Cerebellar nuclear complex (tissue), 1 donor: Measurements from ENCODE around the gene ATXN1.

ENCODE experiments used
- DNase-seq, 2 experiments: peaks; one replicate each; lab custom pipeline; 2025; lab: John Stamatoyannopoulos, UW

Gene ATXN1

DNA sequence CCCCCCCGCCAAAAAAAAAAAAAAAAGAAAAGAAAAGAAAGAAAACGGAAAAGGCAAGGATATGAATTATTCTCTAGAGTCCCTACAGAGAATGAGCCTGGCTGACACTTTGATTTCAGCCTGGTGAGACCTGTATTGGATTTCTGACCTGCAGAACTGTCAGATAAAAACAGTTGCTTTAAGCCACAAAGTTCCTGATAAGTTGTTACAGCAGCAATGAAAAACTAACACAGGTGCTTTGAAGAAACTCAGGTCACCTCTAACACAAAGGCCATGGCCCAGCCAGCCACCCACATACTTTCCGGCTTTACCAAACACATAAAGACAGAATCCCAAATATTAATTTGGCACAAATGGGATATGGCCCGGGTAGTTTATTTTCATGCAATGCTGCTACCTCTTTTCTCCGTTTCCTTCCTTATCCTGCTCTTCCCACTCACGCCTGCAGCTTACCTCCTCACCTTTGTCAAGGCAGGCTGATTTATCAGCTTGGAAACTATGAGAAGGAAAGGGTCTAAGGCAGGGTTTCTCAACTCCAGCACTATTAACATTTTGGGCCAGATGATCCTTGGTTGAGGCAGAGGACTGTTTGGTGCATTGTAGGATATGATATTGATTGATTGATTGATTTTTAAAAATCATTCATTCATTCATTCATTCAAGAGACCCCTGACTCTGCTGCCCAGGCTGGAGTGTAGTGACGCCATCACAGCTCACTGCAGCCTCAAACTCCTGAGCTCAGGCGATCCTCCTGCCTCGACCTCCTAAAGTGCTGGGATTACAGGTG, 88.1 kb downstream of the ATXN1 start:
- DNase-seq, result no peak

GRCh38 chr6:16671302-16672289, 89.7 kb downstream of the ATXN1 start:
- DNase-seq, result no peak

DNA sequence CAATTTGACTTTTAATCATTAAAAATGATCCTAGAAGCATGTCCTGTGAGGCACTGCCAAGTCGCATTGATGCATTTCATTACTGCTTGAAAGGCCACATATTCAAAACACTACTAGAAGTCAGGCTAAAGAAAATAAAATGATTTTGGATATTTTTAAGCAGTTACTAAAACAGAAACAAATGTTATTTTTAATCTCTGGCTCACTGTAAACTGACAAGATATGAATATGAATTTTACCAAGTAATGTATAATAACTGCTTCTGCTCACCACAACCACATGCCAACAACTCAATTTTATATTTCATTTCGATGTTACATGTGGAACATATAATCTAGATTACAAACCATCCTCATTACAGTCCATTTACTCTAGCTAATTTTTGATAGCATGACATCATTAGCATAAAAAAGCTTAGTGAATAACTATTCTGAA, 90.6 kb downstream of the ATXN1 start:
- DNase-seq, result no peak

GRCh38 chr6:16670183-16670582, 91.1 kb downstream of the ATXN1 start:
- DNase-seq, result no peak

DNA sequence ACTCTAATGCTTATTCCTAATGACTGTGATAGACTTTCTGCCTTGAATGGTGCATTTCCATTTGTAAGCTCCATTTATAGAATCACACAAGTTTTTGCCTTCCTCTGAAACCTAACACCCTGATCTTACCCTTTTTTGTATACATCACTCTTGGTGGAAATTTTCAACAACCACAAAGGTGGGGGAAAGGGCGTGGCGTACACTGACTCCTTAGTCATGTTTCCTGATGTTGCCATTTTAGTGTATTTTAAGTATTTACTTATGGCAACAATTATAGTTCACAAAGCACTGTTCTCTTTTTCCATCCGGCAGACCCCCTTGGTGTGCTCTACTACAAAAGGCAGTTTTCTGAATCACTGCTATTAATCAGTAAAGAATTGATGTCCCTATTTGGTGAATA, 92.0 kb downstream of the ATXN1 start:
- DNase-seq, result no peak

DNA sequence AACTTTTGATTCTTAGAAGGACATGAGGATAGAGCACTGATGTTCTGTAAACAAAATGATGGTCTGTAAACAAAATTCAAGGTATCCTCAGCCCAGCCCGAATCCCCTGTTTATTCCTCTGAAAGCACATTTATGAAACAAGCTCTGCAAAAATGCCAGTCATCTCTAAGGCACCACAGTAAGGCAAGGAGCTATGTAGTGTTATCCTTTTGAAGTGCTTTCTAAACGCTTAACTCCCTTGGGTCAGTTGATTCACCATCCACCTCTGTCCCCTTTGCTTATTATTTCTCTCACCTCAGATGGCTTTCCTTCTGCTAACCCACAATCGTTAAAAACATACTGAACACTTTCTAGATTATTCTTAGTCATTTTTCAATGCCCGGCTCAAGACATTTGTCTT, 93.8 kb downstream of the ATXN1 start:
- no peak for DNase-seq

DNA sequence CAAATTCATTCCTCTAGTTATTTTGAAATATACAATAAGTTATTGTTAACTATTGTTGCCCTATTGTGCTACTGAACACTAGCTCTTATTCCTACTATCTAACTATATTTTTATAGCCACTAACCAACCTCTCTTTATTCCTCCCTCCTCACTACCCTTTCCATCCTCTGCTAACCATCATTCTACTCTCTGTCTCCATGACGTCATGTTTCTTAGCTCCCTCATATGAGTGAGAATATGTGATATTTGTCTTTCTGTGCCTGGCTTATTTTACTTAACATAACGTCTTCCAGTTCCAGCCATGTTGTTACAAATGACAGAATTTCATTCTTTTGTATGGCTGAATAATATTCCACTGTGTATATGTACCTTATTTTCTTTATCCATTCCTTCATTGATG, 95.3 kb downstream of the ATXN1 start:
- no peak for DNase-seq

DNA sequence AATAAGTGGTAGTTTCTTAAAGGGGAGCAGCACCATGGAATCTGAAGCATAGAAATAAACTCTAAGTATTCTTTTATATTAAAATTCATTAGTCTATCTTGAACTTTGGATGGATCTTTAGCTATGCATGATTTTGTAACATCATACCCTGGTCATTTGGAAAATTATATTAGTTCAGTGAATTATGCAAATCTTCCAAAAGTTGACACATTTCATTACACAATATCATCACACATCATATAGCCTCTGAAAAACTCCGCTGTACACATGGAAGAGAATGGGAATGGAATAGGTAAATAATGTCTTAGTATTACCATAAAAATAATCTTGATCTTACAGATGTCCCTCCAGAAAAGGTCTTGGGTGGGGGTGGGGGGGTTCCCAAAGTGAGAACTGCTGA, 96.1 kb downstream of the ATXN1 start:
- DNase-seq, result no peak

- no peak for DNase-seq
Measured at GRCh38 chr6:16663901-16664300, 97.4 kb downstream of the ATXN1 start.

- DNase-seq, result no peak
Measured at GRCh38 chr6:16660157-16660497, 101.1 kb downstream of the ATXN1 start.

- no peak for DNase-seq
Measured at GRCh38 chr6:16659466-16660156, 101.6 kb downstream of the ATXN1 start.

DNA sequence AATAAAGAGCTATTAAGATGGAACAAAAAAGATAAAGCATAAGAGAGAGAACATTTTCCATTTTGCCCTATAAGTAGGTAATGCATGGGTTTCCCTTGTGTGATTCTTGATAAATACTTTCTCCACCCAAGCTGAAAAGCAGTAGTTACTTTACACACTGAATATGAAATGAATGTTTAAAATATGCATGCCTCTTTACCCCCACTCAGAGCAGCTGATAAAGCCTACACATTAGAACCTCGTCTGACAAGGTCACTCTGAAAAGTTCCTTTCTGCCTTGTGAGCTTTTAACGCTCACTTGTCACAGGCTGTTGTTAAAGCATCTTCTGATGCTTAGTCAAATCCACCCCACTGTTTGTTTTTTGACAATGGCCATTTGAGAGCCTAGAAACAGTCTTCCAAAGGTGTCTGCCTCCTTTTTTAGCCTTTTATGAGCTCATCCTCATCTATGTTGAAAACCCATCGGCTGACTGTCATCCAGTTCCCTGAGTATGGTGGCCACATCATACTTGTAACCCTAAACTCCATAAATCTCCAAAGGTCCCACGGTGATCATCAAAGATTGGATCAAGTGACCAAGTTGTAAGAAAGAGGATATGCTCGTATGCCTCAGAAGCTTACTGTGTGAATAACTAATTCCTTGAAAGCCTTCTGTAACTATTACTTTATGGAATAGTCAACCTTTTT, 102.8 kb downstream of the ATXN1 start:
- DNase-seq, result no peak

DNA sequence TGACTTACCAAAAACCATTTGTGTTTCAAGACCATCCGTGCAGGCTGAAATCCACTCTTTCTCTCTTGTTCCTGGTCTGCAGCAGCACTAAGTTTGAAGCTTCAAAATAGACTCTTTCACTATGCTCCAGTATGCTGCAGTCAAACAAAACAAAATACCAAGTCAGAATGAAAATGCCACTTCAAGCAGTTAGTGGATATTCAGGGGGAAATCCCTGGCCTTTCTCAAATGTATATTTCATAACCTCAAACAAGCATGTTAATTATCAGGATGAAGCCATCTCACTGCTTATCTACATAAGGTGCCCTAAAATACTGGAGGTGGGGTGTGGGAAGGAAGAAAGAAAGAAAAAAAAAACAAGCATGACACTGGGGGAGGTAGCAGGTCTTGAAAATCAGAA, 103.5 kb downstream of the ATXN1 start:
- no peak for DNase-seq

- no peak for DNase-seq
Measured at GRCh38 chr6:16656451-16656850, 104.8 kb downstream of the ATXN1 start.

- DNase-seq, result no peak
Measured at GRCh38 chr6:16654701-16655100, 106.6 kb downstream of the ATXN1 start.

- DNase-seq, result no peak
Measured at GRCh38 chr6:16653226-16653625, 108.0 kb downstream of the ATXN1 start.

- DNase-seq, result no peak
Measured at GRCh38 chr6:16651871-16652270, 109.4 kb downstream of the ATXN1 start.

DNA sequence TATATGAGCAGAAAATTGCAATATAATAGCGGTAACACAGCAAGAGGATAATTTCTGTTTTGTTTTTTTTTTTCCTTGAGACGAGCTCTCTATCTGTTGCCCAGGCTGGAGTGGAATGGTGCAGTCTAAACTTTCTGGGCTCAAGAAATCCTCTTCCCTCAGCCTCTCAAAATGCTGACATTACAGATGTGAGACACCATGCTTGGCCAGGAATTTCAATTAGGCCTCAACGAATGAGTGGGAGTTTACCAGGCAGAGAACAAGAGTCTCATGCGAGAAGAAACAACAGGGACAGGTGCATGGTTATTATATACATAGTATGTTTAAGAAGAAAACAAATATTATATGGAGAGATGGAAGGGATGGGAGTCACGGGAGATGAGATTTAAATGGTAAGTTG, 111.4 kb downstream of the ATXN1 start:
- DNase-seq, result no peak

DNA sequence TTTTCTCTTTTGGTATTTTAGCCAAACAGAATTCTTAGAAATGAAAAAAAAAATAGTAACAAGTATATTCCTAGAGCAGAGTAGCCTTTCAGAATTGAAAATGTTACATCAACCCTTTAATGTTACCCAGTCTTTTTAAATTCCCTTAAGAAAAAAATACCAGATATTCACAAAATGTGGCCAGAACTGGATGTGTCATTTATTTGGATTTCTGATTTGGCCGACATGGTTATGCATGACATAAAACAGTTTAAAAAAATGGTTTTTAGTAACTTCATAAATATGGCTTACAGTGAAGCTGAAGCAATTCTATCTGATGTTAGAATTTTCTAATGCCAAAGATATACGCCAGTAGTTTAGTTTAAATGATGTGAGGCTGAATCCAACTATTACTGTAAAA, 112.0 kb downstream of the ATXN1 start:
- DNase-seq, result no peak

DNA sequence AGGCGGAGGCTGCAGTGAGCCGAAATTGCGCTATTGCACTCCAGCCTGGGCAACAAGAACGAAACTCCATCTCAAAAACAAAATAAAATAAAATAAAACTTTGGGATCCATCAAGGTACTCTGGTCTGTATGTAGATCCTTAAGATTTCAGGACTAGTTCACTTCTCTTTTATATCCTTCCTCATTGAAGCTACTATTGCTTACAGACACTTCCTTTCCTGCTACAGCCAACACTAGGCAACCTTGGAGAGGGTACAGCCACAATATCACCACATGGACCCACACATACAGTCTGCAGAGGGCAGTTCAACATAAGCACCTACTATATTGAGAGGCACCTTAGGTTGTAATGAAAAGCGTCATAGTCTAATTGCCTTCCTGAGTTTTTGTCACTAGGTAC, 113.3 kb downstream of the ATXN1 start:
- no peak for DNase-seq

- DNase-seq, result no peak
Measured at GRCh38 chr6:16647422-16647821, 113.8 kb downstream of the ATXN1 start.
